HG03108 (cell line): ENCODE measurements around the gene TRRAP.
"Not testable (repeated sequence)": the region's sequence is repeated elsewhere in the genome, so short reads cannot be mapped to it uniquely, and the experiment has no call there.

ENCODE experiments used
- ATAC-seq: cut with Tn5 transposase; IDR thresholded peaks from one replicate; pipeline ENCODE4 v1.9.1; 2021; ENCODE audit warnings: moderate library complexity; ENCODE audit not compliant: unreplicated experiment

The TRRAP gene

DNA sequence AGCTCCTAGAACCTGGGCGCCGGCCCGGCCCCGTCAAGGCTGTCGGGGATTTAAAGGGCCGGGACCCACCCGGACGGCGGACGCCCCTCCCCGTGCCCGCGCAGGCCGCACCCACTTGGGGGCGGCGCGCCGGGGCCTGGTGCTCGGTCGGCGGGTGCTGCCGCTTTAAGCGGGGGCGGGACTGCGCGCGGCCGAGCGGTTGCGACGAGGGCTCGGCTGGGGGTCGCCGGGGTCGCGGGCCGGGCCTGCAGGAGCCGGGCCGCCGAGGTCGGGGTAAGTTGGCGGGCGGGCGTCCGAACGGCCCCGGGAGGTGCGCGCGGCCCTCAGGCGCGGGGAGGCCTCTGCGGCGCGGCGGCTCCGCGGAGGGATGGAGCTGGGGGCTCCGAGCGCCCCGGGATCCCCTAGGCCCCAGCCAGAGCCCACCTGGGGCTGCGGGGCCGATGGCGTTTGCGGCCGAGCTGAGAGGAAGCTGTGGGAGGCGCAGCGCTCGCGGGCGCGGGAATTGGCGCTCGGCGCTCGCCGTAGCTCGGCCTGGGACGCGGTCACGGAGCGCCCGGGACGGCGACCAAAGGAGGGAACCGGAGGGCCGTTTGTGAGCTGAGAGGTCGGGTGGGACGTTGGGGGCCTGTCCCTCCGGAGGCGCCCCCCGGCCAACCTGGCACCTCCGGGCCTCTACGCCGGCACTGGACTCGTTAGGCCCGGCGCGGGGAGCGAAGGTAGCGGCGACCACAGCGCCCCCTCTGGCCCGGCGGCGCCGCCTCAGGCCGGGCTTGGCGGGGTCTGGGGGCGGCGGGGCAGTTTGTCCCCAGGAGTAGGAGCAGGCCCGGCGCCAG, at the start of gene TRRAP:
TSS of gene TRRAP (plus strand) at position 168 of the 833 bp plus-strand sequence. CDS start 2,619 bp downstream, outside the sequence.
- ATAC-seq = peak; percentile 51

DNA sequence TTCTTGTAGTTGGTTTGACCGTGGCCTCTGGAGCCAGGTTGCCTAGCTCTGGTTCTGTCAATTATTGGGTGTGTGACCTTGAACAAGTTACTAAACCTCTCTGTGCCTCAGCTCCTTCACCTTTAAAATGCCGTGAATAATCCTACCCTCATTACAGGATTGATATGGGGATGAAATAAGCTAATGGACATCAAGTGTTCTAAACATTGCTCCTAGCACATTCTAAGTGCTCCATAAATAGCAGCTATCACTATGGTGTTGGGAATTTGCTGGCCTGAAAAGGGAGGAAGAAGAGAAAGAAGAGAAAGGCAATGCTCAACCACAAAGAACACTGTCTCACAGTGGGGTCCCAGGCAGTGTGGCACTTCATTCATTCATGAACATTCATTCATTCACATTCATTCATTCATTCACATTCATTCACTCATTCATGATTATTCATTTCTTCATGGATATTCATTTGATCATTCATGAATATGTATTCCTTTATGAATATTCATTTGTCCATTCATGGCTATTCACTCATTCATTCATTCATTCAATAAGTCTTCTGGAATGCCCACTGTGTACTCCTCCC, 47.3 kb upstream of the TRRAP start:
- ATAC-seq = no peak

GRCh38 chr7:98831641-98832221, 46.6 kb upstream of the TRRAP start:
- ATAC-seq = no peak

DNA sequence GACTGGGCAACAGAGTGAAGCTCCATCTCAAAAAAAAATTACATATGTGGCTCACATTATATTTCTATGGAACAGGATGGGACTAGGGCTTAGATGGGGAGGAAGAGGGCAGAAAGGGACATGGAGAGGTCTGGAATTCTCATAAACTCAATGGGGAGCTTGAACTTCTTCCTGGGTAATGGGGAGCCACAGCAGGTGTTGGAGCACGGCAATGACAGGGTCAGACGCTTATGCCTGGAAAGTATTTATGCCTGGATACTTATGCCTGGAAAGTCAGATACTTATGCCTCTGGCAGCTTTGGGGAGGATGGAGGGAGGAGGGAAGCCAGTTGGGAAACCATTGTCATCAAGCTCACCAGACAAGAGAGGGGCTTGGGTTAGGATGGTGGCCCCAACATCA, 45.3 kb upstream of the TRRAP start:
- ATAC-seq = no peak

DNA sequence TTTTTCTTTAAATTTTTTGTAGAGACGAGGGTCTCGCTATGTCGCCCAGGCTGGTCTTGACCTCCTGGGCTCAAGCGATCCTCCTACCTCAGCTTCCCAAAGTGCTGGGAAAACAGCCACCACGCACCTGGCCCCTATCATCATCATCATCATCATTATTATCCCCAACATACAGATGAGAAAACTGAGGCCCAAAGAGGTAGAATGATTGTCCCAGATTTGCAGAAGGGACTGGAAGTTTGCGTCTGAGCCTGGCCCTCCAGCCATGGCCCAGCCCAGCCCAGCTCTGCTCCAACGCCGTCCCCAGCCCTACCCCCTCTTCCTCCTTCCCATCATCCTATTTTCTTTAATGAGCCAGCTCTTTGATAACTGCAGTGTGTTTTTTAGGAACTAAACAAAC, 43.4 kb upstream of the TRRAP start:
- no peak for ATAC-seq

- no peak for ATAC-seq
These were observed 41.3 kb upstream of the TRRAP start for GRCh38 chr7:98836811-98837629.

- ATAC-seq = no peak
These were observed 40.7 kb upstream of the TRRAP start for GRCh38 chr7:98837630-98837972.

DNA sequence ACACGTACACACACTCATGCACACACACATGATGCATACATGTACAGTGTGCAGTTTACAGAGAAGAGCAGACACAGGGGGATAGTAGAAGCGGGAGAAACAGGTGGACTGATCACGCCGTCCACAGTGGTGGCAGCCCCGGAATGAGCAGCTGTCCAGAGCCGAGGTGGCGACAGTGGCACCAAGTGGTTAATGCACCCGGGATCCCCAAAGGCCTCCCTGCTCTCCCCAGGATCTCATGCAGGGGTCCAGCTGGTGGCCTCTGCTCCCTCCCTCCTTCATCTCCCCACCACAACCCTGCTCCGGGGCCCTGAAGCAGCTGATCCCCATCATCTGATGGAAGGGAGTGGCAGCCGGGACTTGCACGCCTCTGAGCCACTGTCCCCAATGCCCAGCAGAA, 38.2 kb upstream of the TRRAP start:
- no peak for ATAC-seq

- ATAC-seq = no peak
These were observed 37.6 kb upstream of the TRRAP start for GRCh38 chr7:98840722-98841121.

DNA sequence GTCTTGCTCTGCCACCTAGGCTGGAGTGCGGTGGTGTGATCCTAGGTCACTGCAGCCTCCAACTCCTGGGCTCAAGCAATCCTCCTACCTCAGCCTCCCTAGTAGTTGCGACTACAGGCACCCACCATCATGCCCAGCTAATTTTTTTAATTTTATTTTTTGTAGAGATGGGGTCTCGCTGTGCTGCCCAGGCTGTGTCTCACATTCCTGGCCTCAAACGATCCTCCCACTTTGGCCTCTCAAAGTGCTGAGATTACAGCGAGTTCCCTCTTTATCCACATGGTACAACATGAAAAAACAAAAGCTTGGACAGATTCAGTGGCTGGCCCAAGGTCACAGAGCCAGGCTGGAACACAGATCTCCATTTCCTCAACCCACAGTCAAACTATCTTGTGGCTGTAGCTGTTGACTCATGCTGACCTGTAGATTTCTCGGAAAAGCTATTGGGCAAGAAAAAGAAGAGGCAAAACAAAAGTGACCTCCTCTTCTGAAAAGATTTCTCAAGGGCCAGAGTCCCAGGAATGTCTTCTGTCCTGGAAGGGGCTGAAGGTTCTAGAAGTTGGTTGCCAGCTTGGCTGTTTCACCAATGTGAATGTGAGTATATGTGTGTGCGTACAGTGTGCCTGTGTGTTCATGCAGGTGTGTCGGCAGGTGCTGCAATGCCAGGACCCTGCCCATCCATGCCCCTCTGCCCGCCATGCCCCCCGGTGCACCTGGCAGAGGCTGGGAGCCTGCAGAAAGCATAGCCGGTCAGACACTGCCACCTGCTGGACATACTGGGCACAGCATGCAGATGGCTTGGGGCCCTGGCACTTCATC, 36.9 kb upstream of the TRRAP start:
- ATAC-seq = no peak

- not testable (repeated sequence) for ATAC-seq
These were observed 35.8 kb upstream of the TRRAP start for GRCh38 chr7:98842552-98842951.

GRCh38 chr7:98848918-98849317, 29.4 kb upstream of the TRRAP start:
- no peak for ATAC-seq

DNA sequence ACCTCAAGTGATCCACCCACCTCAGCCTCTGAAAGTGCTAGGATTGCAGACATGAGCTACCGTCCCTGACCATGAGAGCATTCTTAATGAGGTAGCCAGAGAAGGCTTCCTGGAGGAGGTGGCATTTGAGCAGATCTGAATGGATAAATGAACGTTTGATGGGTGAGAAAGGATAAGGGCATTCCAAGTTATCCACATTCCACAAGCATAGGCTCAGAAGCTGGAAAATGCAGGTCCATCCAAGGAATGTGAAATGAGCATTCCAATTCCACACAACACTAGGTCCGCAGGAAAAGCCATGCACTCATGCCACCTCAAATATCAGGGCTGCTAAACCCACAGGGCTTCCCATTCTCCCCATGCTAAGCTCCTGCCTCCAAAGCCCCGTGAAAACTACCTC, 25.5 kb upstream of the TRRAP start:
- no peak for ATAC-seq

GRCh38 chr7:98855610-98856422, 22.5 kb upstream of the TRRAP start:
- ATAC-seq = no peak

- ATAC-seq = no peak
These were observed 18.3 kb upstream of the TRRAP start for GRCh38 chr7:98860071-98860470.

GRCh38 chr7:98862203-98862602, 16.1 kb upstream of the TRRAP start:
- no peak for ATAC-seq

DNA sequence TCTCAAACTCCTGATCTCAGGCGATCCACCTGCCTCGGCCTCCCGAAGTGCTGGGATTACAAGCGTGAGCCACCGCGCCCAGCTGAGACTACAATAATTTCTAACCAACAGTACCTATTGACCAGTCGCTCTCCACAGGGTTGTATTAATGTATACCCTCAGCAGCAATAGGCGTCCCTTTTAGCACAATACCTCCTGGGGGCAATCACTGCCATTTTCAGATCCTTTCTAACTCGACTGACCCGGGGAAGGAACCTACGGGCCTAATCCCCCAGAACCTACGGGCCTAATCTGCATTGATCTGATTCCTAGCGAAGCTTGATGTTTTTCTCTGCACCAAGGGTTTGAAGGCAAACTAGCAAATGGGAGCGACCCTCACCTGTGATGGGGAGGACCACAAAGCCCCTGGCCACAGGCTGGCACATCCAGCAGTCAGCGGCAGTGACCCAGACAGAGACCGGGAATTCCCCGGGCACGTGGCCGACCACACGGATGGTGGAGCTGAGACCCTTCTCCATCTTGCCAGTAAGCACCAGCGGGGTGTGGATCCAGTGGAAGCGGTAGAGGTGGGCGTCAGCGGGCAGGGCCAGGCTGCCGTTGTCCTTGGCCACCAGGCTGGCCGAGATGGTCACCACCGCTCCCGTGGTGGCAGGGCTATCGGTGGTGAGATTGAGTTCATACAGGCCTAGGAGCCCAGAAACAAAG, 15.5 kb upstream of the TRRAP start:
- no peak for ATAC-seq

DNA sequence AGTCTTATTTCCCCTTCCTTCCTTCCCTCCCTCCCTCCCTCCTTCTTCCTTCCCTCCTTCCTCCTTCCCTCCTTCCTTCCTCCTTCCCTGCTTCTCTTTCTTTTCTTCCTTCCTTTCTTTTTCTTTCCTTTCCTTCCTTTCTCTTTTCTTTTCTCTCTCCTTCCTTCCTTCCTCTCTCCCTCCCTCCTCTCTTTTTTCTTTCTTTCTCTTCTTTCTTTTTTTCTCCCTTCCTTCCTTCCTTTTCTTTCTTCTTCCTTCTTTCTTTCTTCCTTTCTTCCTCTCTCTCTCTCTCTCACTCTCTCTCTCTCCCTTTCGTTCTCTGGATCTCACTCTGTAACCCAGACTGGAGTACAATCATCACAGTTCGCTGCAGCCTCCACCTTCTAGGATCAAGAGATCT, 14.7 kb upstream of the TRRAP start:
- no peak for ATAC-seq
